ENCODE measurements around the gene ADAMTS6. TPM values are rescaled to one million over a fixed set of nuclear protein-coding genes. Genes with fewer than 3 reads are reported as not detected.

Gene ADAMTS6
- polyA plus RNA-seq, 2 of the 4 experiments (the other 2 are of a cell fraction), result 0.22 to 0.66 TPM

DNA sequence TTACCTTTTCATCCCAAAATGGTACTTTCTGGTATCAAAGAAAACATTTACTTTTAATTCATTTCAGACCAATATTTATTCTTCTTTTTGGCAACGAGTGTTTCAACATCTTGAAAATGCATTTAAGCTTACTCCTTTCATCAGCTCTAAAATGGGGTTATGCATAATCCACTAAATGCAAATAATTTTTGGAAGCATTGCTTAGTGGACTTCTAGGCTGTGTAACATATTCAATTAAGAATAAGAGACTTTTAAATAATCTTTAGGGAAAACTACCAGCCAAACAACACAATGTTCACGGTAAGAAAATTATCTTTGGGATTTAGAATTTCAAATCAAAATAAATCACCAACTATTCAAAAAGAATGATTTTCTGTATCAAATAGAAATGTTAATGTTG lies 118.2 kb downstream of the ADAMTS6 start:
- 50% methylated on average over 2 of the region's 2 CpGs for WGBS (ENCODE audit: missing lambda C conversion rate)
- ATAC-seq, result no peak
- CTCF ChIA-PET, result no interaction called here
- H3K4me1 ChIP-seq, result no peaks in the 10 kb centered on the region
- POLR2A ChIA-PET, result no interaction called here
- no peak overlapping the region for H3K27ac ChIP-seq
- no peak overlapping the region for H3K4me2 ChIP-seq
- DNase-seq (ENCODE audit: low read depth in 1 of 2, low spot score in 1 of 2), result no peak
- no peak for TF ChIP-seq MAFK (IDR thresholded peaks at IDR 0.05; ENCODE audit: partially characterized antibody)
- no peak for TF ChIP-seq RARB (CRISPR knock-in tag; IDR thresholded peaks at IDR 0.05)
- TF ChIP-seq RAD21 (conservative IDR thresholded peaks at IDR 0.05 in 1 of 2, IDR thresholded peaks at IDR 0.05 in 1 of 2), result no peak
- TF ChIP-seq CBX2 (IDR thresholded peaks at IDR 0.05; ENCODE audit: borderline replicate concordance, low read depth), result no peak
- TF ChIP-seq JUNB (IDR thresholded peaks at IDR 0.05), result no peak
- no peak for TF ChIP-seq HMGXB4 (CRISPR knock-in tag; IDR thresholded peaks at IDR 0.05; ENCODE audit: borderline replicate concordance)
- H3K9me3 ChIP-seq, result no peaks in the 10 kb centered on the region
- H3K4me3 ChIP-seq, result no peak overlapping the region
- FAIRE-seq, result no peak

DNA sequence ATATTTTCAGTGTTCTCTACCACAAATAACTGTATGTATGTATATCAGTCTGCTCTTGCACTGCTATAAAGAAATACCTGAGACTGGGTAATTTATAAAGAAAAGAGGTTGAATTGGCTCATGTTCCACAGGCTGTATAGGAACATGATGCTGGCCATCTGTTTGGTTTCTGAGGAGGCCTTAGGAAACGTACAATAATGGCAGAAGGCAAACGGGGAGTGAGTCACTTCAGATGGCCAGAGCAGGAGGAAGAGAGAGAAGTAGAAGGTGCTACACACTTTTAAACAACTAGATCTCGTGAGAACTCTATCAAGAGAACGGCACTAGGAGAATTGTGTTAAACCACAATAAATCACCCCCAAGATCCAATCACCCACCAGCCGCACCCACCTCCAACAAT lies 121.7 kb downstream of the ADAMTS6 start:
- no peak for FAIRE-seq
- CTCF ChIA-PET, result no interaction called here

DNA sequence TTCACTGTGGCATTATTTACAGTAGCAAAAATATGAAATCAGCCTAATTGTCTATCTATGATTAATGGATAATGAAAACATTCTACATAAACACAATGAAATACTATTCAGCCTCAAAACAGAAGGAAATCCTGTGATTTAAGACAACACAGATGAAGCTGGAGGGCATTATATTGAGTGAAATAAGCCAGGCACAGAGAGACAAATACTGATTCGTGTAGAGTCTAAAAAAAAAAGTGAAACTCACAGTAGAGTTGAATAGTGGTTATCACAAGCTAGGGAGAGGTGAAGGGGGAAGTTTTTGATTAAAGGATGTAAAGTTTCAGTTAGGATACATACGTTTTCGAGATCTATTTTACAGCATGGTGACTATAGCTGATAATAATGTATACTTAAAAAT lies 122.2 kb downstream of the ADAMTS6 start:
- Histone ChIP-seq H3K4me1 (no peaks in the 10 kb centered on the region), H3K4me3 (no peak overlapping the region), H3K9me3 (no peaks in the 10 kb centered on the region), H3K4me2 (no peak overlapping the region), H3K27ac (no peak overlapping the region)
- FAIRE-seq (no peak), DNase-seq (ENCODE audit: low read depth in 1 of 2, low spot score in 1 of 2) (no peak), ATAC-seq (no peak)
- CTCF ChIA-PET, result no interaction called here
- POLR2A ChIA-PET, result no interaction called here
- 35% methylated on average over 3 of the region's 3 CpGs for WGBS (ENCODE audit: missing lambda C conversion rate)
- TF ChIP-seq PHF8 (IDR thresholded peaks at IDR 0.05; ENCODE audit: borderline replicate concordance, low read depth) (no peak), BHLHE40 (IDR thresholded peaks at IDR 0.05; ENCODE audit: low read depth, low read length) (no peak), NR3C1 (IDR thresholded peaks at IDR 0.05) (no peak), HDAC2 (IDR thresholded peaks at IDR 0.05) (no peak), NPAS2 (CRISPR knock-in tag; IDR thresholded peaks at IDR 0.05; ENCODE audit: borderline replicate concordance) (no peak), TP53 (CRISPR knock-in tag; IDR thresholded peaks at IDR 0.05) (no peak), MAZ (IDR thresholded peaks at IDR 0.05; ENCODE audit: borderline replicate concordance, low read depth, low read length) (no peak), RNF2 (IDR thresholded peaks at IDR 0.05; ENCODE audit: borderline replicate concordance, low read depth) (no peak), ZNF302 (CRISPR knock-in tag; IDR thresholded peaks at IDR 0.05) (no peak), KDM1A (IDR thresholded peaks at IDR 0.05; ENCODE audit: low read depth) (no peak), ZSCAN20 (CRISPR knock-in tag; IDR thresholded peaks at IDR 0.05) (no peak), RFX5 (IDR thresholded peaks at IDR 0.05) (no peak), HEYL (CRISPR knock-in tag; IDR thresholded peaks at IDR 0.05) (no peak), SREBF2 (IDR thresholded peaks at IDR 0.05) (no peak), SMC3 (IDR thresholded peaks at IDR 0.05) (no peak)
- TF ChIP-seq, protein P1, sequence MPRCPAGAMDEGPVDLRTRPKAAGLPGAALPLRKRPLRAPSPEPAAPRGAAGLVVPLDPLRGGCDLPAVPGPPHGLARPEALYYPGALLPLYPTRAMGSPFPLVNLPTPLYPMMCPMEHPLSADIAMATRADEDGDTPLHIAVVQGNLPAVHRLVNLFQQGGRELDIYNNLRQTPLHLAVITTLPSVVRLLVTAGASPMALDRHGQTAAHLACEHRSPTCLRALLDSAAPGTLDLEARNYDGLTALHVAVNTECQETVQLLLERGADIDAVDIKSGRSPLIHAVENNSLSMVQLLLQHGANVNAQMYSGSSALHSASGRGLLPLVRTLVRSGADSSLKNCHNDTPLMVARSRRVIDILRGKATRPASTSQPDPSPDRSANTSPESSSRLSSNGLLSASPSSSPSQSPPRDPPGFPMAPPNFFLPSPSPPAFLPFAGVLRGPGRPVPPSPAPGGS (IDR thresholded peaks at IDR 0.05), result no peak
- TF ChIP-seq, protein P2, sequence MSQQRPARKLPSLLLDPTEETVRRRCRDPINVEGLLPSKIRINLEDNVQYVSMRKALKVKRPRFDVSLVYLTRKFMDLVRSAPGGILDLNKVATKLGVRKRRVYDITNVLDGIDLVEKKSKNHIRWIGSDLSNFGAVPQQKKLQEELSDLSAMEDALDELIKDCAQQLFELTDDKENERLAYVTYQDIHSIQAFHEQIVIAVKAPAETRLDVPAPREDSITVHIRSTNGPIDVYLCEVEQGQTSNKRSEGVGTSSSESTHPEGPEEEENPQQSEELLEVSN (IDR thresholded peaks at IDR 0.05; ENCODE audit: borderline replicate concordance, low read depth), result no peak

More for the DNA sequence above, 121.7 kb downstream of the ADAMTS6 start:
- Histone ChIP-seq H3K4me3 (no peak overlapping the region), H3K4me2 (no peak overlapping the region), H3K4me1 (no peaks in the 10 kb centered on the region), H3K9me3 (no peaks in the 10 kb centered on the region), H3K27ac (no peak overlapping the region)
- POLR2A ChIA-PET, result no interaction called here
- DNase-seq (ENCODE audit: low read depth in 1 of 2, low spot score in 1 of 2) (no peak), ATAC-seq (no peak)
- WGBS (ENCODE audit: missing lambda C conversion rate), result 58% methylated on average over 5 of the region's 5 CpGs
- no peak for TF ChIP-seq NFE2L2 (conservative IDR thresholded peaks at IDR 0.05; ENCODE audit: low read length)
- TF ChIP-seq MAZ (IDR thresholded peaks at IDR 0.05; ENCODE audit: borderline replicate concordance, low read depth, low read length), result no peak
- no peak for TF ChIP-seq NPAS2 (CRISPR knock-in tag; IDR thresholded peaks at IDR 0.05; ENCODE audit: borderline replicate concordance)
- no peak for TF ChIP-seq CHD2 (IDR thresholded peaks at IDR 0.05; ENCODE audit: low read length, partially characterized antibody)
- no peak for TF ChIP-seq HOXA7 (CRISPR knock-in tag; IDR thresholded peaks at IDR 0.05)
- TF ChIP-seq MAX (IDR thresholded peaks at IDR 0.05), result no peak
- TF ChIP-seq ZFP36 (IDR thresholded peaks at IDR 0.05; ENCODE audit: borderline replicate concordance, partially characterized antibody), result no peak
- TF ChIP-seq, protein P3, sequence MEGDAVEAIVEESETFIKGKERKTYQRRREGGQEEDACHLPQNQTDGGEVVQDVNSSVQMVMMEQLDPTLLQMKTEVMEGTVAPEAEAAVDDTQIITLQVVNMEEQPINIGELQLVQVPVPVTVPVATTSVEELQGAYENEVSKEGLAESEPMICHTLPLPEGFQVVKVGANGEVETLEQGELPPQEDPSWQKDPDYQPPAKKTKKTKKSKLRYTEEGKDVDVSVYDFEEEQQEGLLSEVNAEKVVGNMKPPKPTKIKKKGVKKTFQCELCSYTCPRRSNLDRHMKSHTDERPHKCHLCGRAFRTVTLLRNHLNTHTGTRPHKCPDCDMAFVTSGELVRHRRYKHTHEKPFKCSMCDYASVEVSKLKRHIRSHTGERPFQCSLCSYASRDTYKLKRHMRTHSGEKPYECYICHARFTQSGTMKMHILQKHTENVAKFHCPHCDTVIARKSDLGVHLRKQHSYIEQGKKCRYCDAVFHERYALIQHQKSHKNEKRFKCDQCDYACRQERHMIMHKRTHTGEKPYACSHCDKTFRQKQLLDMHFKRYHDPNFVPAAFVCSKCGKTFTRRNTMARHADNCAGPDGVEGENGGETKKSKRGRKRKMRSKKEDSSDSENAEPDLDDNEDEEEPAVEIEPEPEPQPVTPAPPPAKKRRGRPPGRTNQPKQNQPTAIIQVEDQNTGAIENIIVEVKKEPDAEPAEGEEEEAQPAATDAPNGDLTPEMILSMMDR (IDR thresholded peaks at IDR 0.05), result no peak
- TF ChIP-seq KDM5A (IDR thresholded peaks at IDR 0.05), result no peak
- no peak for TF ChIP-seq ZSCAN20 (CRISPR knock-in tag; IDR thresholded peaks at IDR 0.05)
- TF ChIP-seq ZC3H11A (IDR thresholded peaks at IDR 0.05), result no peak
- no peak for TF ChIP-seq HEYL (CRISPR knock-in tag; IDR thresholded peaks at IDR 0.05)
- no peak for TF ChIP-seq RFX5 (IDR thresholded peaks at IDR 0.05)
